GM18519 (cell line): Measurements from ENCODE around the gene ARIH1.

Source experiments
- ATAC-seq: cut with Tn5 transposase; IDR thresholded peaks from one replicate; pipeline ENCODE4 v1.9.1; 2021; ENCODE audit warnings: mild to moderate bottlenecking, moderate library complexity; ENCODE audit not compliant: unreplicated experiment, low FRiP score

The ARIH1 gene

DNA sequence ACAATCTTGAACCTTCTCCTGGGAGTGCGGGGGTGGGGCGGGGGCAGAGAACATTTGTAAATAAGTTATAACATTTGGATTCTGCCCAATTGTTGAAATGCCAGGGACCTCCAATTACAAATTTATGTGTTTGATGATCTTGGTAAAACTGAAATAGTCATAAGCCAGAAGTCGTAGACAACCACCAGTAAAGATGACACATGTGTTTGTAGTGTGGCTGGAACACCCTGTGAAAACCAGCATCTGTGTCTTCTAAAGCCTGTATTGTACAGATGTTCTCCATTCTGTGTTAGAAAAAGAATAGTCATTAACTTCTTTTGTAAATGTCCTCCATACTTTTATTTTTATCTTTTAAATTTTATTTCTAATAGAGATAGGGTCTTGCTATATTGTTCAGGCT, 61.8 kb downstream of the ARIH1 start:
- no peak for ATAC-seq

- ATAC-seq, result no peak
These were observed 62.4 kb downstream of the ARIH1 start for GRCh38 chr15:72536506-72536905.

DNA sequence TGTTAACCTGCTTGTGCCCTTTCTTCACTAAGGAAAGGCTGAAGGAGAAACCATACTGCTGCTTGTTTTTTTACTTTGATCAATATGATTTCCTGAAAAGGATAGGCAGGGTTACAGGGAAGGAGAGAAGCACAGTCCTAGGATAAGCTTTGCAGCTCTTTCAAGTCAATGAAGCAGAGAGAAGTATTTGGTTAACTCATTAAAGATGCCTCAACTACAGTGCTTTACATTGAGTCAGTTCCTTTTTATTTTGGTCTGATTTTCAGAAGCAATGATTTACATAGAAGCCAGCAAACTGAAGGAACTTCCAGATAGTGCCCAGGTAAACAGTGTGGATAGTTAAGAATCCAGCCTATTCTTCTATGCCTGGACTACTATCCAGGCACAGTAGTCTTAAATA, 64.8 kb downstream of the ARIH1 start:
- ATAC-seq, result no peak

- ATAC-seq, result no peak
These were observed 66.6 kb downstream of the ARIH1 start for GRCh38 chr15:72540606-72541237.

- ATAC-seq, result no peak
These were observed 67.5 kb downstream of the ARIH1 start for GRCh38 chr15:72541674-72542073.

DNA sequence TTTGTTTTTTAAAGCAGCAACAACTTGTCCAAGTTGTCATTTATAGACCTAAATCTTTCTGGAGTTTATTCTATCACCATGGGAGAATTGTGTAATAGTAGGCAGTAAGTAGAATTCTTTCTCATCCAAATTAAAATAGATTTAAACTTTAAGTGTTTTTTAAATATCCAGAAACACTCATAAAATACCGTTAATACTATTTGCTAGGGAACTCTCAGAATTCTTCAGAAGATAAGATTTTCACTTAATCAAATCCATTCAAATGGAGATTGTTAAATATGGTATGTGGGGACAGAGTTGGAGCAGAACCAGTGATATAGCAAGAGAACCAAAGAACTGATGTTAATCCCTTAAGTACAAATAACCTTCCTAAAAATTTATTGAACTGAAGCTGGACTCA, 71.0 kb downstream of the ARIH1 start:
- no peak for ATAC-seq

DNA sequence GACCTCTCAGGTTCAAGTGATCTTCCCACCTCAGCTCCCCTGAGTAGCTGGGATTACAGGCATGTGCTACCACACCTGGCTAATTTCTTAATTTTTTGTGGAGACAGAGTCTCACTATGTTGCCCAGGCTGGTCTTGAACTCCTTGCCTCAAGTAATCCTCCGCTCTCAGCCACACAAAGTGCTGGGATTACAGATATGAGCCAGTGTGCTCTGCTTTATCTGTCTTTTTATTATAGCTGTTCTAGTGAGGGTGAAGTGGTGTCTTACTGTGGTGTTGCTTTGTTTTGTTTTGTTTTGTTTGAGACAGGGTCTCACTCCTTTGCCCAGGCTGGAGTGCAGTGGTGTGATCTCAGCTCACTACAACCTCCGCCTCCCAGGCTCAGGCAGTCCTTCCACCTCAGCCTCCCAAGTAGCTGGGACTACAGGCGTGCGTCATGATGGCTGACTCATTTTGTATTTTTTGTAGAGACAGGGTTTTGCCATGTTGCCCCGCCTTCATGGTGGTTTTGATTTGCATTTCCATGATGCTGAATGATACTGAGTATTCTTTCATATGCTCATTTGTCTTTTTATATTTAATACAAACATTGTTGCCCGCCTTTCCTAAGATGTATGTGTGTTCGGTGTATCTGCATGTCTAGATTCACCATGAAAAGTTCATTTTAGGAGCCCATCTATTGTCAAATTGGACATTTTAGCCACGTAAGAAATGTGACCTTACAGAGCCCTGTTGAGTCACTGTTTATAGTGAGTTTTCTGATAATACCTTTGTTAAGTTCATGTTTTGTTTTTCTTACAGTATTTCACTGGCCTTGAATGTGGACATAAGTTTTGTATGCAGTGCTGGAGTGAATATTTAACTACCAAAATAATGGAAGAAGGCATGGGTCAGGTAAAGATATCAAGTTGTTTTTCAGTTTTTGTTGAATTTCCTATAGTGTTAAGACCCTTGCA, 80.6 kb downstream of the ARIH1 start:
- ATAC-seq, result no peak

DNA sequence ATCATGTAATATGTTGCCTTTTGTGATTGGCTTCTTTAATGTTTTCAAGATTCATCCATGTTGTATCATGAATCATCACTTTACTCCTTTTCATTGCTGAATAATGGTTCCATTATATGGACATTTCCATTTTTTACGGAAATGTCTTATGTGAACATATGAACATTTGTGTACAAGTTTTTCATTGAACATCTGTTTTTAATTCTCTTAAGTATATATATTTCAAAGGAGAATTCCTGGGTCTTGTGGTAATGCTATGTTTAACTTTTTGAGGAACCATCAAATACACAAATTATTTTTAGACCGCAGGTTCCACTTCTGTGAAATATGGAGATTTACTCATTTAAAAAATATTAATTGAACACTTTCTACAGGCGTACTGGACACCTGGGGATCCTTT, 85.7 kb downstream of the ARIH1 start:
- no peak for ATAC-seq

DNA sequence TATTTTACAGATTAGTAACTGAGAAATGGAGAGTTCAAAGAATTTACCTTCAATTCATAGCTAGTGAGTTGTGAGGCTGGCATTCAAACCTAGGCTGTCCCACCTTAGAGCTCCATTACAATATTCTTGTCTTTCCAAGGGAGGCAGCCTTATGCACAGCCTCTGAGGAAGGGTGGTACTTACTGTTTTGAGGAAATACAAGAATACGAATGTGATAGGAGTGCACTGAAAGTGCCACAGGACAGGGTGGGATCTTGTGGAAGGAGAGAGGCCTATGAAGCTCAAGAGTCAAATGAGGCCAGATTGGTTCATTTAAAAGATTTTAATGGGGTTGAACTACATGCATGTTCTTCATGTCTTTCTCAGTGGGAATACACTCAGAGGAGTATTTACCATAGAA, 86.3 kb downstream of the ARIH1 start:
- ATAC-seq, result no peak

- ATAC-seq, result no peak
These were observed 88.3 kb downstream of the ARIH1 start for GRCh38 chr15:72562386-72562785.

GRCh38 chr15:72562878-72563277, 88.7 kb downstream of the ARIH1 start:
- no peak for ATAC-seq

DNA sequence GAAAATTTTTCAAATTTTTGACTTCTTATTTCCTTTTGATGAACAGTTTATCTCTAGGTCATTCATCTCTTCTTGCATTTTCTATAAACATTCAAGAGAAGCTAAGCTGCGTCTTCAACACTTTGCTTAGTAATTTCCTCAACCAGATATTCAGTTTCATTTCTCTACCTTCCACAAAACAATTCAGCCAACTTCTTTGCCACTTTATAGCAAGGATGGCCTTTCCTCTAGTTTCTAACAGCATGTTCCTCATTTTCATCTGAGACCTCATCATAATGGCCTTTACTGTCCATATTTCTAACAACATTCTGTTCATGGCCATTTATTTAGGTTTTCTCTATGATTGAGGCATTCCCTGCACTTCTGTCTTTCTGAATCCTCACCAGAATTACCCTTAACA, 90.0 kb downstream of the ARIH1 start:
- no peak for ATAC-seq

- no peak for ATAC-seq
These were observed 92.8 kb downstream of the ARIH1 start for GRCh38 chr15:72566973-72567372.

- ATAC-seq, result no peak
These were observed 95.9 kb downstream of the ARIH1 start for GRCh38 chr15:72570059-72570458.

DNA sequence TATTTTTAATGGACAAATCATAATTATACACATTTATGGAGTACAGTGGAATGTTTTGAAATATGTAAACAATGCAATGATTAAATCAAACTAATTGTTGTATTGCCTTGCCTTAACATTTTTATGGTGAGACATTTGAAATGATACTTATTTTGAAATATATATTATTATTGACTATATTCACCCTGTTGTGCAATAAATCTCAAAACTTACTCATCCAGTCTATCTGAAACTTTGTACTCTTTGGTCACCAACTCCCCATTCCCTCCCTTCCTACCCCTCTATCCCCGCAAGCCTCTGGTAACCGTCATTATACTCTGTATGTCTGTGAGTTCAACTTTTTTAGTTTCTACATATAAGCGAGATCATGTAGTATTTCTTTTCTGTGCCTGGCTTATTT, 105.7 kb downstream of the ARIH1 start:
- ATAC-seq, result no peak

- ATAC-seq, result no peak
These were observed 109.9 kb downstream of the ARIH1 start for GRCh38 chr15:72584006-72584405.

- no peak for ATAC-seq
These were observed 110.9 kb downstream of the ARIH1 start for GRCh38 chr15:72585025-72585424.

DNA sequence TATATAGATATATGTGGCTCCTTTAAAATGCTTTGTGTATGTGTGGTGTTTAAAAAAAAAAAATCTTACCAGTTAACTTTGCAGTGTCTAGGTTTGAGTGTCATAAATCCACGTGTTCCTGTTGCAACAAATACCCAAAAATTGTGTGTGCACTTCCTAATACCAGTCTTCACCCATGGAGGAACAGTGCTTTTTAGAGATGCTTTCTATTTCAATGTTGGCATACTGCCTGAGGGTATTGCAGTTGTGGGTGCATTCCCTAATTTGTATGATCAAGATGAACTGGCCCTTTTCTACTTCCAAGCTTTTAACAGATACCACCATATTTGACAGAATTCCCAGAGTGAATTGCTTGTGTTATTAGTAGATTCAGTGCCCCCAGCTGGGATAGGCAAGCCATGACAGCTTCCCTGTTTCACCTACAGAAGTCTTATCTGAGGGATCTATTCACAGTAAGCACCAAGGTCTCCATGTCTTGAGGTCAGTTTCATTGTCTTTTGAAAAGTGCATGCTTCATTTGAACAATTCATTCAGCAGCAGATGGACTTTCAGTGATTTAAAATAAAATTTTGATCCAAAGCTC, 111.4 kb downstream of the ARIH1 start:
- no peak for ATAC-seq

DNA sequence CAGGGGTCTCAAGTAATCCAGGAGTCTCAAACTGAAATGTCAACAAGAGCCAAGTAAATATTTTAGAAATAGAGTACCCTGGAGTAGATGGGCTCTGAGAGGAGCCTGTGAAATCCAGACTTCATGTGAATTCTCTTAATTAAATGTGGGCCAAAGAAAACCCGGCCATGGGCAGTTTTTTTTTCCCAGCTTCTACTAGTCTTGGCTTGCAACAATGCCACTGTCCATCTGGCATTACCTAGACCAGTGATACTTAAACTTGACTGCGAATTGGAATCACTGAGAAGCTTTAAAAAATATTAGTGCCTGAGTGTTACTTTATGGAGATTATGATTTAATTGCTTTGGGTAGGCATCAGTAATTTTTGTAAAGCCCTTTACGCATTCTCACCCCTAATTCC, 114.0 kb downstream of the ARIH1 start:
- no peak for ATAC-seq

- no peak for ATAC-seq
These were observed 116.3 kb downstream of the ARIH1 start for GRCh38 chr15:72590427-72590826.

DNA sequence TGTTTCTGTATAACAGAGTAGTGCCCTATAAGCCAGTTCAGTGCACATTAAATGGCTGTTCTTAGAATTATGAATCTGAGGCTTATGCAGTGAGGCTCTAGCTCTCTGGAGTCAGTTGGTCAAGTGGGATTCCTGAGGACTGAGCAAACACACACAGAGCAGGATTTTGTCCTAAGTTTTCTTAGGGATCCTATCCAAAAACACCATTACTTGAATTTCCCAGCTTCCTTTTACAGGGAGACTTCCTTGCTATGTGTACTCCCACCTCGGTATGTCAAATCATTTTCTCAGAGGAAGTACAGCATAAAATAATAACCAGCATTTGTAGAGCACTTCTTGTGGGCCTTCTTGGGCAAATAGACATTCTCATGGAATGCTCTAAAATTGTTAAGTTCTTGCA, 117.2 kb downstream of the ARIH1 start:
- no peak for ATAC-seq

- ATAC-seq, result no peak
These were observed 118.0 kb downstream of the ARIH1 start for GRCh38 chr15:72592097-72592496.
